IMR-90 (cell line): ENCODE measurements around the gene VAV1. TPM values are rescaled to one million over a fixed set of nuclear protein-coding genes. Genes with fewer than 3 reads are reported as not detected.

Experiments
- ATAC-seq: fragments of 200-7000 bp; cut with Tn5 transposase; 2 replicates; pipeline ENCODE4 v1.9.1; 2020; ENCODE audit warnings: low read depth, mild to moderate bottlenecking, moderate library complexity
- BruUV-seq: library from RNA; stranded (reverse); fragments of 400-500 nt; replicated peaks from 2 replicates; lab custom pipeline; 2021; lab: Mats Ljungman, UMichigan
- CTCF ChIA-PET: fragments of 300-600 bp; formaldehyde crosslinking; extraction: SDS; loops from one replicate; lab custom pipeline; 2021; ENCODE audit warnings: antibody characterized with exemption; lab: Yijun Ruan, JAX
- POLR2A ChIA-PET: fragments of 300-600 bp; sonication (Branson Sonifier 250); formaldehyde crosslinking; loops from one replicate; lab custom pipeline; 2022; ENCODE audit warnings: antibody characterized with exemption; ENCODE audit not compliant: unreplicated experiment; lab: Charles Lee
- DNase-seq: peaks from one replicate; pipeline ENCODE4 v3.0.0; 2013
- H2AFZ ChIP-seq: replicated peaks from 2 replicates; pipeline ENCODE3; 2013; ENCODE audit warnings: low read length, mild to moderate bottlenecking; ENCODE audit not compliant: poor library complexity
- H2AK5ac ChIP-seq: 2 replicates; pipeline ENCODE4 v1.6.1; 2013; ENCODE audit warnings: low read depth, low read length, inconsistent platforms
- H2AK9ac ChIP-seq: replicated peaks from 2 replicates; pipeline ENCODE3; 2013; ENCODE audit warnings: mild to moderate bottlenecking, low read depth, low read length, moderate library complexity; ENCODE audit not compliant: poor library complexity
- H2BK120ac ChIP-seq: 2 replicates; pipeline ENCODE4 v1.6.1; 2013; ENCODE audit warnings: low read depth, low read length, inconsistent platforms
- H2BK15ac ChIP-seq: 3 replicates; pipeline ENCODE4 v1.6.1; 2013; ENCODE audit warnings: low read depth, low read length, inconsistent platforms
- H2BK20ac ChIP-seq: 2 replicates; pipeline ENCODE4 v1.6.1; 2013; ENCODE audit warnings: low read depth, mild to moderate bottlenecking, inconsistent platforms, low read length, moderate library complexity
- H2BK5ac ChIP-seq: 2 replicates; pipeline ENCODE4 v1.6.1; 2013; ENCODE audit warnings: mild to moderate bottlenecking, low read depth, low read length, inconsistent platforms; ENCODE audit not compliant: poor library complexity, severe bottlenecking
- H3K14ac ChIP-seq: replicated peaks from 2 replicates; pipeline ENCODE4 v1.6.1; 2013; ENCODE audit warnings: low read depth, low read length, inconsistent platforms
- H3K18ac ChIP-seq: 2 replicates; pipeline ENCODE4 v1.6.1; 2013; ENCODE audit warnings: low read depth, low read length, control low read depth
- H3K23ac ChIP-seq: 2 replicates; pipeline ENCODE4 v1.6.1; 2013; ENCODE audit warnings: low read depth, low read length, inconsistent platforms
- H3K27ac ChIP-seq: 2 replicates; pipeline ENCODE4 v1.5.1; 2013; ENCODE audit warnings: mild to moderate bottlenecking, control low read depth, low read length; ENCODE audit not compliant: insufficient read depth
- H3K27me3 ChIP-seq: 2 replicates; pipeline ENCODE4 v1.6.1; 2013; ENCODE audit warnings: low read length; ENCODE audit not compliant: control insufficient read depth, insufficient read depth
- H3K36me3 ChIP-seq: 2 replicates; pipeline ENCODE4 v1.6.1; 2013; ENCODE audit warnings: low read length, mixed read lengths; ENCODE audit not compliant: control insufficient read depth, insufficient read depth
- H3K4ac ChIP-seq: 2 replicates; pipeline ENCODE4 v1.6.1; 2013; ENCODE audit warnings: low read depth, low read length, inconsistent platforms
- H3K4me1 ChIP-seq: 2 replicates; pipeline ENCODE4 v1.6.1; 2013; ENCODE audit warnings: low read length, mixed read lengths; ENCODE audit not compliant: control insufficient read depth, insufficient read depth
- H3K4me2 ChIP-seq: 2 replicates; pipeline ENCODE4 v1.6.1; 2013; ENCODE audit warnings: low read depth, mild to moderate bottlenecking, control low read depth, low read length, moderate library complexity
- H3K4me3 ChIP-seq: 2 replicates; pipeline ENCODE4 v1.5.1; 2013; ENCODE audit warnings: low read depth, mild to moderate bottlenecking, control low read depth, low read length, moderate library complexity; ENCODE audit not compliant: insufficient read depth
- H3K56ac ChIP-seq: 2 replicates; pipeline ENCODE4 v1.6.1; 2013; ENCODE audit warnings: low read length, inconsistent platforms; ENCODE audit not compliant: insufficient read depth; ENCODE audit errors: extremely low read depth
- H3K79me1 ChIP-seq, 2 experiments: 2 replicates each; pipeline ENCODE4 v1.6.1; 2013; ENCODE audit warnings: low read length in 2 of 2, inconsistent platforms in 1 of 2, low read depth in 1 of 2
- H3K9ac ChIP-seq: 2 replicates; pipeline ENCODE4 v1.6.1; 2013; ENCODE audit warnings: low read depth, low read length, control low read depth
- H3K9me1 ChIP-seq: 2 replicates; pipeline ENCODE4 v1.6.1; 2013; ENCODE audit warnings: low read length, inconsistent platforms; ENCODE audit not compliant: insufficient read depth
- H3K9me3 ChIP-seq: 2 replicates; pipeline ENCODE4 v1.6.1; 2013; ENCODE audit warnings: low read length; ENCODE audit not compliant: control insufficient read depth, insufficient read depth
- H4K20me1 ChIP-seq: 2 replicates; pipeline ENCODE4 v1.6.1; 2013; ENCODE audit warnings: low read length, inconsistent platforms; ENCODE audit not compliant: insufficient read depth
- H4K5ac ChIP-seq: 2 replicates; pipeline ENCODE4 v1.6.1; 2013; ENCODE audit warnings: mild to moderate bottlenecking, low read depth, low read length, control low read depth
- H4K8ac ChIP-seq, 2 experiments: 2 replicates each; pipeline ENCODE4 v1.6.1; 2013; ENCODE audit warnings: low read depth in 2 of 2, low read length in 2 of 2, control low read depth in 1 of 2, inconsistent platforms in 1 of 2
- H4K91ac ChIP-seq: 2 replicates; pipeline ENCODE4 v1.6.1; 2013; ENCODE audit warnings: low read depth, low read length, inconsistent platforms; ENCODE audit not compliant: insufficient read depth
- CHD1 ChIP-seq: IDR thresholded peaks from 2 replicates; pipeline ENCODE4 v1.6.1; 2012; ENCODE audit warnings: low read depth, low read length, improper control_type of control experiment
- POLR2A ChIP-seq: IDR thresholded peaks from 2 replicates; pipeline ENCODE4 v1.6.1; 2012; ENCODE audit warnings: mild to moderate bottlenecking, low read depth, low read length
- RFX5 ChIP-seq: IDR thresholded peaks from 2 replicates; pipeline ENCODE4 v1.8.0; 2012; ENCODE audit warnings: low read depth, mild to moderate bottlenecking, low read length, moderate library complexity
- SMC3 ChIP-seq: fragments of 150-350 bp; IDR thresholded peaks from 2 replicates; pipeline ENCODE4 v1.6.1; 2016; ENCODE audit warnings: low read depth, mild to moderate bottlenecking, antibody characterized with exemption, low read length, moderate library complexity
- WGBS, 2 experiments: methylation state at CpG; one replicate each; pipeline versions ENCODE4 v1.1.5 to v1.1.7; 2013; ENCODE audit warnings: missing lambda C conversion rate in 2 of 2; ENCODE audit not compliant: insufficient read length in 1 of 2; ENCODE audit errors: extremely low coverage in 2 of 2; 5-methylcytosine and 5-hydroxymethylcytosine counted together
- dilution Hi-C: fragments of 300-500 bp; cut with HindIII; formaldehyde crosslinking; loops from one replicate; pipeline ENCODE4 v1.14.3; 2018; ENCODE audit warnings: low sequenced_read_pairs; ENCODE audit not compliant: unreplicated experiment
- in situ Hi-C: fragments of 300-500 bp; cut with MboI; formaldehyde crosslinking; loops from 3 replicates; pipeline ENCODE4 v1.14.3; 2019; ENCODE audit warnings: low sequenced_read_pairs, inconsistent platforms, mixed read lengths
- intact Hi-C: fragments of 100-400 bp; cut with micrococcal nuclease; formaldehyde crosslinking; loops from 2 replicates; pipeline ENCODE4 v1.10.0; 2022
- polyA plus RNA-seq, 3 experiments: library from polyadenylated mRNA; depleted of rRNA; stranded (reverse); fragments of >200 nt; gene quantifications; 2 replicates each; pipeline ENCODE4 v1.2.3, GENCODE V29; 2012; ENCODE audit warnings: low replicate concordance in 1 of 3
- total RNA-seq: library from RNA; depleted of rRNA; stranded (reverse); fragments of >200 nt; gene quantifications from 2 replicates; pipeline ENCODE4 v1.2.3, GENCODE V29; 2012

VAV1 gene
- total and polyA plus RNA-seq, 2 of the 4 experiments (the other 2 are of a cell fraction) = not detected

- Histone ChIP-seq H2BK5ac (no peak overlapping the region), H3K23ac (no peak overlapping the region), H2AK5ac (no peak overlapping the region), H4K5ac (no peak overlapping the region), H3K9me3 (peaks cover 2% of the 10 kb centered on the region; the same call in 1 of the 2 replicates), H4K8ac (no peak overlapping the region), H2AK9ac (no peak overlapping the region), H3K4me1 (no peaks in the 10 kb centered on the region), H3K27me3 (no peaks in the 10 kb centered on the region), H3K4me2 (no peak overlapping the region), H3K4me3 (no peak overlapping the region), H3K56ac (no peak overlapping the region), H2BK20ac (no peak overlapping the region), H3K36me3 (no peaks in the 10 kb centered on the region), H3K18ac (no peak overlapping the region), H2BK15ac (no peak overlapping the region), H2AFZ (no peak overlapping the region), H4K91ac (no peak overlapping the region), H3K79me1 (no peaks in the 10 kb centered on the region), H3K4ac (no peak overlapping the region), H2BK120ac (no peak overlapping the region), H3K9ac (no peak overlapping the region), H3K27ac (no peak overlapping the region), H3K14ac (no peak overlapping the region), H4K20me1 (no peaks in the 10 kb centered on the region), H3K9me1 (no peaks in the 10 kb centered on the region)
- WGBS, 2 experiments = 65% methylated on average over 2 of the region's 3 CpGs; no CpG with 5 or more reads in 1 of the 2 experiments
- TF ChIP-seq CHD1 (no peak), SMC3 (no peak), POLR2A (no peak), RFX5 (no peak)
- no peak for DNase-seq
- intact Hi-C loops = no loop called here
- dilution Hi-C loops = no loop called here
- in situ Hi-C loops = no loop called here
- ChIA-PET POLR2A (no interaction called here), CTCF (no interaction called here)
- BruUV-seq = no TSS peak
- no peak for ATAC-seq
Observed at GRCh38 chr19:6811378-6811777, 38.9 kb downstream of the VAV1 start.
